Measurements from ENCODE around the gene P3H3.
A peak's percentile ranks its signal among the peaks of the same experiment; 100 is the strongest.

Gene P3H3

GRCh38 chr12:6827982-6828780 is at the start of gene P3H3:
P3H3 (plus strand) TSS chr12:6828407; CDS start chr12:6828441, 34 bp downstream.
- no peak for DNase-seq (ENCODE audit: low read depth, low spot score)
- peak within 1 kb of the TSS; percentile 29 for H3K27ac ChIP-seq

- H3K27ac ChIP-seq: peak overlapping the region; percentile 38
- peak; percentile 33 for DNase-seq (ENCODE audit: low read depth, low spot score)
Measured at GRCh38 chr12:6778574-6779550, 49.3 kb upstream of the P3H3 start.

- DNase-seq (ENCODE audit: low read depth, low spot score): no peak
- peak overlapping the region; percentile 38 for H3K27ac ChIP-seq
Measured at GRCh38 chr12:6779708-6780432, 48.3 kb upstream of the P3H3 start.

- no peak overlapping the region for H3K27ac ChIP-seq
- DNase-seq (ENCODE audit: low read depth, low spot score): no peak
Measured at GRCh38 chr12:6780573-6780972, 47.6 kb upstream of the P3H3 start.

- H3K27ac ChIP-seq: no peak overlapping the region
Measured at GRCh38 chr12:6782119-6782518, 46.1 kb upstream of the P3H3 start.

GRCh38 chr12:6782850-6783566 is 45.2 kb upstream of the P3H3 start:
- no peak for DNase-seq (ENCODE audit: low read depth, low spot score)
- no peak overlapping the region for H3K27ac ChIP-seq

More at GRCh38 chr12:6782119-6782518, 46.1 kb upstream of the P3H3 start:
- no peak for DNase-seq (ENCODE audit: low read depth, low spot score)

- no peak for DNase-seq (ENCODE audit: low read depth, low spot score)
- H3K27ac ChIP-seq: no peak overlapping the region
Measured at GRCh38 chr12:6783828-6784227, 44.4 kb upstream of the P3H3 start.

- no peak overlapping the region for H3K27ac ChIP-seq
- DNase-seq (ENCODE audit: low read depth, low spot score): no peak
Measured at GRCh38 chr12:6784296-6784695, 43.9 kb upstream of the P3H3 start.

- no peak overlapping the region for H3K27ac ChIP-seq
- DNase-seq (ENCODE audit: low read depth, low spot score): no peak
Measured at GRCh38 chr12:6784761-6785160, 43.4 kb upstream of the P3H3 start.

- H3K27ac ChIP-seq: no peak overlapping the region
- no peak for DNase-seq (ENCODE audit: low read depth, low spot score)
Measured at GRCh38 chr12:6786416-6787094, 41.7 kb upstream of the P3H3 start.

- DNase-seq (ENCODE audit: low read depth, low spot score): no peak
- no peak overlapping the region for H3K27ac ChIP-seq
Measured at GRCh38 chr12:6787309-6787708, 40.9 kb upstream of the P3H3 start.

GRCh38 chr12:6788972-6789924 is 39.0 kb upstream of the P3H3 start, which contains the start of gene CD4:
CD4 (plus strand) TSS chr12:6789528; CDS start chr12:6800139, 10,611 bp downstream.
- no peak within 1 kb of the TSS for H3K27ac ChIP-seq
- DNase-seq (ENCODE audit: low read depth, low spot score): no peak

GRCh38 chr12:6790496-6791150 is 37.6 kb upstream of the P3H3 start:
- DNase-seq (ENCODE audit: low read depth, low spot score): no peak
- H3K27ac ChIP-seq: no peak overlapping the region

GRCh38 chr12:6791931-6792520 is 36.2 kb upstream of the P3H3 start:
- DNase-seq (ENCODE audit: low read depth, low spot score): no peak
- H3K27ac ChIP-seq: no peak overlapping the region

GRCh38 chr12:6792522-6793201 is 35.5 kb upstream of the P3H3 start:
- DNase-seq (ENCODE audit: low read depth, low spot score): no peak

GRCh38 chr12:6795088-6795487 is 33.1 kb upstream of the P3H3 start:
- no peak for DNase-seq (ENCODE audit: low read depth, low spot score)
- H3K27ac ChIP-seq: no peak overlapping the region

More at GRCh38 chr12:6792522-6793201, 35.5 kb upstream of the P3H3 start:
- no peak overlapping the region for H3K27ac ChIP-seq

GRCh38 chr12:6796576-6796975 is 31.6 kb upstream of the P3H3 start:
- DNase-seq (ENCODE audit: low read depth, low spot score): no peak
- no peak overlapping the region for H3K27ac ChIP-seq
